HepG2 (cell line): ENCODE results near the gene RAB32. TPM values are rescaled to one million over a fixed set of nuclear protein-coding genes. Genes with fewer than 3 reads are reported as not detected.

Source experiments
- ASH2L ChIP-seq: fragments of 300-600, 200-600 bp; sonication (generic); IDR thresholded peaks from 2 replicates; pipeline ENCODE4 v1.7.0; 2017; ENCODE audit warnings: low read depth, mild to moderate bottlenecking, moderate library complexity, mixed read lengths, low read length; ENCODE audit not compliant: insufficient read length
- CEBPB ChIP-seq: IDR thresholded peaks from 2 replicates; pipeline ENCODE4 v1.6.1; 2011; ENCODE audit warnings: low read depth, low read length, improper control_type of control experiment, borderline replicate concordance
- ELF3 ChIP-seq: IDR thresholded peaks from 2 replicates; pipeline ENCODE4 v1.6.1; 2016; ENCODE audit warnings: missing genetic modification reagents, missing compliant biosample characterization
- HNRNPK ChIP-seq: fragments of 200-400 bp; formaldehyde crosslinking; IDR thresholded peaks from 2 replicates; pipeline ENCODE4 v1.6.1; 2018; ENCODE audit warnings: low read length, low read depth, moderate library complexity, mild to moderate bottlenecking; ENCODE audit not compliant: poor library complexity, severe bottlenecking
- HNRNPLL ChIP-seq: fragments of 200-400 bp; formaldehyde crosslinking; IDR thresholded peaks from 2 replicates; pipeline ENCODE4 v1.6.1; 2017; ENCODE audit warnings: mild to moderate bottlenecking, low read depth, low read length; ENCODE audit not compliant: poor library complexity, severe bottlenecking
- SRSF1 ChIP-seq: fragments of 200-400 bp; formaldehyde crosslinking; optimal IDR thresholded peaks from 2 replicates; pipeline ENCODE3; 2017; ENCODE audit warnings: mild to moderate bottlenecking, low read depth, low read length, moderate library complexity
- TEAD3 ChIP-seq: optimal IDR thresholded peaks from 2 replicates; pipeline ENCODE3; 2016; ENCODE audit warnings: borderline replicate concordance
- ZMAT3 ChIP-seq: sonication (generic); formaldehyde crosslinking; conservative IDR thresholded peaks from 2 replicates; pipeline ENCODE4 v1.7.0; 2021; ENCODE audit warnings: missing genetic modification reagents
- ZNF383 ChIP-seq: sonication (generic); formaldehyde crosslinking; IDR thresholded peaks from 2 replicates; pipeline ENCODE4 v1.4.0; 2020; ENCODE audit warnings: missing genetic modification reagents, mild to moderate bottlenecking, borderline replicate concordance
- ZNF563 ChIP-seq: sonication (generic); formaldehyde crosslinking; IDR thresholded peaks from 2 replicates; pipeline ENCODE4 v1.8.0; 2022; ENCODE audit warnings: mild to moderate bottlenecking, moderate library complexity, missing genetic modification reagents
- ZNF619 ChIP-seq: sonication (generic); formaldehyde crosslinking; IDR thresholded peaks from 2 replicates; pipeline ENCODE4 v1.4.0; 2020; ENCODE audit warnings: mild to moderate bottlenecking, missing genetic modification reagents
- ZNF660 ChIP-seq: sonication (generic); formaldehyde crosslinking; IDR thresholded peaks from 2 replicates; pipeline ENCODE4 v1.5.1; 2020; ENCODE audit warnings: mild to moderate bottlenecking, low read depth, missing genetic modification reagents, borderline replicate concordance
- ZNF776 ChIP-seq: sonication (generic); formaldehyde crosslinking; IDR thresholded peaks from 2 replicates; pipeline ENCODE4 v1.4.0; 2020; ENCODE audit warnings: mild to moderate bottlenecking, missing genetic modification reagents
- polyA plus RNA-seq, 8 experiments: library from polyadenylated mRNA; depleted of rRNA in 3 of 8; stranded (reverse) in 7 of 8; unstranded in 1 of 8; fragments of >200 nt; fragmentation: Illumina TruSeq in 4 of 8; extraction: Trizol in 4 of 8; gene quantifications; 2 replicates each; pipeline versions ENCODE4 v1.2.1 to v1.2.3, GENCODE V29; 2011 to 2016; ENCODE audit warnings: low read depth in 4 of 8, missing spikeins in 1 of 8, mixed read lengths in 1 of 8; ENCODE audit not compliant: insufficient read depth in 1 of 8
- total RNA-seq, 5 experiments: library from RNA; depleted of rRNA; stranded (reverse); fragments of >200 nt; fragmentation: Illumina TruSeq; extraction: Trizol; gene quantifications; 2 replicates each; pipeline ENCODE4 v1.2.3, GENCODE V29; 2016; ENCODE audit warnings: low read depth in 1 of 5
- TF ChIP-seq, protein P1 (sequence below): sonication (generic); formaldehyde crosslinking; conservative IDR thresholded peaks from 2 replicates; pipeline ENCODE4 v1.4.0; 2020; ENCODE audit warnings: mild to moderate bottlenecking, missing genetic modification reagents, moderate library complexity
- TF ChIP-seq, protein P2 (sequence below): sonication (generic); formaldehyde crosslinking; IDR thresholded peaks from 2 replicates; pipeline ENCODE4 v1.5.0; 2020; ENCODE audit warnings: missing genetic modification reagents
- TF ChIP-seq, protein P3 (sequence below): sonication (generic); formaldehyde crosslinking; IDR thresholded peaks from 2 replicates; pipeline ENCODE4 v1.5.1; 2020; ENCODE audit warnings: mild to moderate bottlenecking, missing genetic modification reagents, moderate library complexity
- TF ChIP-seq, protein P4 (sequence below): sonication (generic); formaldehyde crosslinking; IDR thresholded peaks from 2 replicates; pipeline ENCODE4 v1.4.0; 2020; ENCODE audit warnings: missing genetic modification reagents
- TF ChIP-seq, protein P5 (sequence below): IDR thresholded peaks from 2 replicates; pipeline ENCODE4 v1.6.1; 2016; ENCODE audit warnings: missing compliant biosample characterization, missing genetic modification reagents, borderline replicate concordance

The RAB32 gene
- total and polyA plus RNA-seq, 2 of the 13 experiments (the other 11 are each of a cell fraction or from before 2014, with no cell fraction given): 43.7 to 93.9 TPM

DNA sequence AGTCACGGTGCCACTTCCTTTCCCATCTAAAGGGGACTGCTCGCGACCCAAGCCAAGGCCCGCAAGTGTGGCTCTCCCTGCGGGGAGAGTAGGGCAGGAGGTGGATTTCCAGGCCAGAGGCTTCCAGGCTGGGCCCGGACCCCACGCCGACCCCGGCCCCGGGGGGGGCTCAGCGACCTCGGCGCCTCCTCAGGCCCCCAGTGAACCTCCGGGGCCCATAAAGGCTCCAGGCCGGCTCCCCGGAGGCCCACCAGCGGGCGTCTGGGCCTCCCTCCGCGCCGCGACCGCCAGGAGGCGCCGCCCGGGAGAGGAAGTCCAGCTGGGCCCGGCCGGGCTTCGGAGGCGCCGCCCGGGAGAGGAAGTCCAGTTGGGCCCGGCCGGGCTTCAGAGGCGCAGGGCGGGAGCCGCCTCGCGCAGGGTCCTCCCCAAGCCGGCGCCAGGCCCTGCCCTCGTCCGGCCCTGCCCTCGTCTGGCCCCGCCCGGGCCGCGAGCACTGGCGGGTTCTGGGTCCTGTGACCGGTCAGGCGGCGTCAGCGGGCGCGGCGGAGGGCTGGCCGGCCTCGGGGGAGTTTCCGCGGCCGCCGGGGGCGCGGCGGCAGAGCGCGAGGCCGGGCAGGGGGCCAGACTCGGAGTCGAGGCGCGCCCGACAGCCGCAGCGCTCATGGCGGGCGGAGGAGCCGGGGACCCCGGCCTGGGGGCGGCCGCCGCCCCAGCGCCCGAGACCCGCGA is at the start of gene RAB32 (continued):
- TF ChIP-seq, protein P1, sequence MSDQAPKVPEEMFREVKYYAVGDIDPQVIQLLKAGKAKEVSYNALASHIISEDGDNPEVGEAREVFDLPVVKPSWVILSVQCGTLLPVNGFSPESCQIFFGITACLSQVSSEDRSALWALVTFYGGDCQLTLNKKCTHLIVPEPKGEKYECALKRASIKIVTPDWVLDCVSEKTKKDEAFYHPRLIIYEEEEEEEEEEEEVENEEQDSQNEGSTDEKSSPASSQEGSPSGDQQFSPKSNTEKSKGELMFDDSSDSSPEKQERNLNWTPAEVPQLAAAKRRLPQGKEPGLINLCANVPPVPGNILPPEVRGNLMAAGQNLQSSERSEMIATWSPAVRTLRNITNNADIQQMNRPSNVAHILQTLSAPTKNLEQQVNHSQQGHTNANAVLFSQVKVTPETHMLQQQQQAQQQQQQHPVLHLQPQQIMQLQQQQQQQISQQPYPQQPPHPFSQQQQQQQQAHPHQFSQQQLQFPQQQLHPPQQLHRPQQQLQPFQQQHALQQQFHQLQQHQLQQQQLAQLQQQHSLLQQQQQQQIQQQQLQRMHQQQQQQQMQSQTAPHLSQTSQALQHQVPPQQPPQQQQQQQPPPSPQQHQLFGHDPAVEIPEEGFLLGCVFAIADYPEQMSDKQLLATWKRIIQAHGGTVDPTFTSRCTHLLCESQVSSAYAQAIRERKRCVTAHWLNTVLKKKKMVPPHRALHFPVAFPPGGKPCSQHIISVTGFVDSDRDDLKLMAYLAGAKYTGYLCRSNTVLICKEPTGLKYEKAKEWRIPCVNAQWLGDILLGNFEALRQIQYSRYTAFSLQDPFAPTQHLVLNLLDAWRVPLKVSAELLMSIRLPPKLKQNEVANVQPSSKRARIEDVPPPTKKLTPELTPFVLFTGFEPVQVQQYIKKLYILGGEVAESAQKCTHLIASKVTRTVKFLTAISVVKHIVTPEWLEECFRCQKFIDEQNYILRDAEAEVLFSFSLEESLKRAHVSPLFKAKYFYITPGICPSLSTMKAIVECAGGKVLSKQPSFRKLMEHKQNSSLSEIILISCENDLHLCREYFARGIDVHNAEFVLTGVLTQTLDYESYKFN (CRISPR knock-in tag): peak; percentile 26; the same call in 1 of the 2 replicates
- TF ChIP-seq, protein P2, sequence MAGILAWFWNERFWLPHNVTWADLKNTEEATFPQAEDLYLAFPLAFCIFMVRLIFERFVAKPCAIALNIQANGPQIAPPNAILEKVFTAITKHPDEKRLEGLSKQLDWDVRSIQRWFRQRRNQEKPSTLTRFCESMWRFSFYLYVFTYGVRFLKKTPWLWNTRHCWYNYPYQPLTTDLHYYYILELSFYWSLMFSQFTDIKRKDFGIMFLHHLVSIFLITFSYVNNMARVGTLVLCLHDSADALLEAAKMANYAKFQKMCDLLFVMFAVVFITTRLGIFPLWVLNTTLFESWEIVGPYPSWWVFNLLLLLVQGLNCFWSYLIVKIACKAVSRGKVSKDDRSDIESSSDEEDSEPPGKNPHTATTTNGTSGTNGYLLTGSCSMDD (CRISPR knock-in tag): no peak
- no peak for TF ChIP-seq TEAD3 (CRISPR knock-in tag)
- TF ChIP-seq ZNF660 (CRISPR knock-in tag): no peak
- TF ChIP-seq, protein P3, sequence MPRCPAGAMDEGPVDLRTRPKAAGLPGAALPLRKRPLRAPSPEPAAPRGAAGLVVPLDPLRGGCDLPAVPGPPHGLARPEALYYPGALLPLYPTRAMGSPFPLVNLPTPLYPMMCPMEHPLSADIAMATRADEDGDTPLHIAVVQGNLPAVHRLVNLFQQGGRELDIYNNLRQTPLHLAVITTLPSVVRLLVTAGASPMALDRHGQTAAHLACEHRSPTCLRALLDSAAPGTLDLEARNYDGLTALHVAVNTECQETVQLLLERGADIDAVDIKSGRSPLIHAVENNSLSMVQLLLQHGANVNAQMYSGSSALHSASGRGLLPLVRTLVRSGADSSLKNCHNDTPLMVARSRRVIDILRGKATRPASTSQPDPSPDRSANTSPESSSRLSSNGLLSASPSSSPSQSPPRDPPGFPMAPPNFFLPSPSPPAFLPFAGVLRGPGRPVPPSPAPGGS (CRISPR knock-in tag): no peak
- TF ChIP-seq ZNF776: peak; percentile 23; the same call in 1 of the 2 replicates
- TF ChIP-seq, protein P4, sequence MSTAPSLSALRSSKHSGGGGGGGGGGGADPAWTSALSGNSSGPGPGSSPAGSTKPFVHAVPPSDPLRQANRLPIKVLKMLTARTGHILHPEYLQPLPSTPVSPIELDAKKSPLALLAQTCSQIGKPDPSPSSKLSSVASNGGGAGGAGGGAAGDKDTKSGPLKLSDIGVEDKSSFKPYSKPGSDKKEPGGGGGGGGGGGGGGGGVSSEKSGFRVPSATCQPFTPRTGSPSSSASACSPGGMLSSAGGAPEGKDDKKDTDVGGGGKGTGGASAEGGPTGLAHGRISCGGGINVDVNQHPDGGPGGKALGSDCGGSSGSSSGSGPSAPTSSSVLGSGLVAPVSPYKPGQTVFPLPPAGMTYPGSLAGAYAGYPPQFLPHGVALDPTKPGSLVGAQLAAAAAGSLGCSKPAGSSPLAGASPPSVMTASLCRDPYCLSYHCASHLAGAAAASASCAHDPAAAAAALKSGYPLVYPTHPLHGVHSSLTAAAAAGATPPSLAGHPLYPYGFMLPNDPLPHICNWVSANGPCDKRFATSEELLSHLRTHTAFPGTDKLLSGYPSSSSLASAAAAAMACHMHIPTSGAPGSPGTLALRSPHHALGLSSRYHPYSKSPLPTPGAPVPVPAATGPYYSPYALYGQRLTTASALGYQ (CRISPR knock-in tag): no peak
- peak; percentile 58; the same call in 1 of the 2 replicates for TF ChIP-seq ZNF563 (CRISPR knock-in tag)
- peak; percentile 78 for TF ChIP-seq SRSF1
- 0 out of 2 replicates have a peak, but pooled peaks have one; percentile 55 for TF ChIP-seq ZNF383
- no peak for TF ChIP-seq ASH2L
- TF ChIP-seq CEBPB: no peak
- TF ChIP-seq, protein P5, sequence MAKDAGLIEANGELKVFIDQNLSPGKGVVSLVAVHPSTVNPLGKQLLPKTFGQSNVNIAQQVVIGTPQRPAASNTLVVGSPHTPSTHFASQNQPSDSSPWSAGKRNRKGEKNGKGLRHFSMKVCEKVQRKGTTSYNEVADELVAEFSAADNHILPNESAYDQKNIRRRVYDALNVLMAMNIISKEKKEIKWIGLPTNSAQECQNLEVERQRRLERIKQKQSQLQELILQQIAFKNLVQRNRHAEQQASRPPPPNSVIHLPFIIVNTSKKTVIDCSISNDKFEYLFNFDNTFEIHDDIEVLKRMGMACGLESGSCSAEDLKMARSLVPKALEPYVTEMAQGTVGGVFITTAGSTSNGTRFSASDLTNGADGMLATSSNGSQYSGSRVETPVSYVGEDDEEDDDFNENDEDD (CRISPR knock-in tag): peak; percentile 77; the same call in 1 of the 2 replicates
- TF ChIP-seq HNRNPK: peak; percentile 83
- TF ChIP-seq ZNF619 (CRISPR knock-in tag): no peak; the same call in 1 of the 2 replicates
- no peak for TF ChIP-seq ZMAT3 (CRISPR knock-in tag)
- peak; percentile 89 for TF ChIP-seq ELF3 (CRISPR knock-in tag)
- peak; percentile 43 for TF ChIP-seq HNRNPLL
